HG03378 (cell line): ENCODE measurements around the gene HAVCR2.
A peak's percentile ranks its signal among the peaks of the same experiment; 100 is the strongest.
"Not testable (repeated sequence)": the region's sequence is repeated elsewhere in the genome, so short reads cannot be mapped to it uniquely, and the experiment has no call there.

Source experiments
- ATAC-seq: cut with Tn5 transposase; IDR thresholded peaks from one replicate; pipeline ENCODE4 v1.9.1; 2021; ENCODE audit warnings: mild to moderate bottlenecking, moderate library complexity; ENCODE audit not compliant: unreplicated experiment

The HAVCR2 gene

GRCh38 chr5:157047898-157048297 lies 60.9 kb downstream of the HAVCR2 start:
- peak; percentile 58 for ATAC-seq

- ATAC-seq, result not testable (repeated sequence)
Observed at GRCh38 chr5:157047016-157047415, 61.8 kb downstream of the HAVCR2 start.

- ATAC-seq, result no peak
Observed at GRCh38 chr5:157046041-157046440, 62.8 kb downstream of the HAVCR2 start.

- ATAC-seq, result no peak
Observed at GRCh38 chr5:157045601-157046000, 63.2 kb downstream of the HAVCR2 start.

- no peak for ATAC-seq
Observed at GRCh38 chr5:157038568-157039187, 70.2 kb downstream of the HAVCR2 start.
